Ascending aorta (tissue), 2 donors: ENCODE data around the gene F8. TPM values are rescaled to one million over a fixed set of nuclear protein-coding genes. Genes with fewer than 3 reads are reported as not detected.

ENCODE experiments used
- DNase-seq, 2 donors: peaks; one replicate each; pipeline ENCODE4 v3.0.0-alpha.2; 2019; ENCODE audit warnings: low spot score in 2 of 2
- H3K27ac ChIP-seq, 2 donors: fragments of 200-600 bp; sonication (generic); one replicate each; pipeline ENCODE4 v1.5.1; 2016 to 2017; ENCODE audit warnings: mild to moderate bottlenecking in 1 of 2
- H3K27me3 ChIP-seq: fragments of 200-600 bp; sonication (generic); one replicate; pipeline ENCODE4 v1.5.1; 2017
- H3K36me3 ChIP-seq, 2 donors: fragments of 200-600 bp; sonication (generic); one replicate each; pipeline ENCODE4 v1.5.1; 2016
- H3K4me1 ChIP-seq, 2 donors: fragments of 200-600 bp; sonication (generic); one replicate each; pipeline ENCODE4 v1.5.1; 2016 to 2017; ENCODE audit warnings: mild to moderate bottlenecking in 1 of 2
- H3K4me3 ChIP-seq, 2 donors: fragments of 200-600 bp; sonication (generic); one replicate each; pipeline ENCODE4 v1.5.1; 2016 to 2017; ENCODE audit warnings: mild to moderate bottlenecking in 1 of 2
- H3K9me3 ChIP-seq, 2 donors: fragments of 200-600 bp; sonication (generic); one replicate each; pipeline ENCODE4 v1.5.1; 2016
- CTCF ChIP-seq, 3 experiments: fragments of 200-600 bp in 2 of 3; fragments of 450-650 bp in 1 of 3; sonication (generic) in 2 of 3; IDR thresholded peaks; one replicate each; pipeline ENCODE4 v1.5.1; 2016 to 2019; ENCODE audit warnings: antibody characterized with exemption in 3 of 3, mild to moderate bottlenecking in 1 of 3, moderate library complexity in 1 of 3
- intact Hi-C: fragments of 100-400 bp; cut with DNase I; formaldehyde crosslinking; loops from one replicate; pipeline ENCODE4 v1.15.1; 2023
- total RNA-seq: library from RNA; depleted of rRNA; stranded (reverse); fragments of >200 nt; gene quantifications from one replicate; pipeline ENCODE4 v1.1.0, GENCODE V29; 2016

F8 gene
- 17.2 TPM for total RNA-seq

- intact Hi-C loops = no loop called here
- Histone ChIP-seq H3K4me3 (no peak within 1 kb of the TSS), H3K27me3 (no peaks in the 10 kb centered on the region), H3K4me1 (no peaks in the 10 kb centered on the region), H3K9me3 (no peaks in the 10 kb centered on the region), H3K27ac (no peak within 1 kb of the TSS), H3K36me3 (no peaks in the 10 kb centered on the region)
- DNase-seq = no peak
- TF ChIP-seq CTCF (IDR thresholded peaks at IDR 0.05) = no peak
Observed at GRCh38 chrX:155022585-155022984, at the start of gene F8. TSS of gene F8 (minus strand) at chrX:155022723. CDS start at chrX:155022552, 171 bp downstream.

- intact Hi-C loops = loop anchor here (1.0 to 10.0 kb wide), 3 partner anchors 45 to 673 kb away; partner anchors contain the start of genes FUNDC2 and VBP1
- no peak for TF ChIP-seq CTCF (IDR thresholded peaks at IDR 0.05)
- Histone ChIP-seq H3K36me3 (no peaks in the 10 kb centered on the region), H3K4me3 (peak overlapping the region; percentile 60 to 64), H3K27me3 (no peaks in the 10 kb centered on the region), H3K27ac (peak overlapping the region; percentile 68 to 72), H3K9me3 (no peaks in the 10 kb centered on the region), H3K4me1 (no peaks in the 10 kb centered on the region)
- DNase-seq = no peak
Observed at GRCh38 chrX:155071694-155072280, 49.3 kb upstream of the F8 start.

GRCh38 chrX:155070975-155071693 is 48.6 kb upstream of the F8 start, which contains the start of the genes BRCC3, CMC4 and MTCP1:
TSS of gene BRCC3 (plus strand) at chrX:155071508. CDS start at chrX:155071528, 20 bp downstream.
TSS of gene CMC4 (minus strand) at chrX:155071136. CDS start at chrX:155064023, 7,113 bp downstream.
TSS of gene MTCP1 (minus strand) at chrX:155071136. CDS start at chrX:155066010, 5,126 bp downstream.
- H3K4me1 ChIP-seq = no peaks in the 10 kb centered on the region
- peak; percentile 28 to 84 for DNase-seq
- peak within 1 kb of the TSS; percentile 60 to 64 for H3K4me3 ChIP-seq
- intact Hi-C loops = loop anchor here (1.0 to 10.0 kb wide), 3 partner anchors 45 to 674 kb away; partner anchors contain the start of genes FUNDC2 and VBP1
- H3K27ac ChIP-seq = peak within 1 kb of the TSS; percentile 88 to 93
- H3K9me3 ChIP-seq = no peaks in the 10 kb centered on the region
- H3K27me3 ChIP-seq = no peaks in the 10 kb centered on the region
- no peak for TF ChIP-seq CTCF (IDR thresholded peaks at IDR 0.05)
- H3K36me3 ChIP-seq = no peaks in the 10 kb centered on the region

GRCh38 chrX:155070663-155070974 is 48.1 kb upstream of the F8 start:
- H3K9me3 ChIP-seq = no peaks in the 10 kb centered on the region
- H3K4me1 ChIP-seq = no peaks in the 10 kb centered on the region
- intact Hi-C loops = loop anchor here (5.0 to 10.0 kb wide), 2 partner anchors 147 to 674 kb away; partner anchors contain the start of gene VBP1
- no peaks in the 10 kb centered on the region for H3K27me3 ChIP-seq
- no peak for TF ChIP-seq CTCF (IDR thresholded peaks at IDR 0.05)
- H3K36me3 ChIP-seq = no peaks in the 10 kb centered on the region
- no peak for DNase-seq
- peak overlapping the region; percentile 88 to 93 for H3K27ac ChIP-seq
- peak overlapping the region; percentile 60 to 64 for H3K4me3 ChIP-seq

- no peaks in the 10 kb centered on the region for H3K27me3 ChIP-seq
- H3K9me3 ChIP-seq = no peaks in the 10 kb centered on the region
- H3K4me1 ChIP-seq = no peaks in the 10 kb centered on the region
- intact Hi-C loops = loop anchor here (5.0 to 10.0 kb wide), 2 partner anchors 147 to 675 kb away; partner anchors contain the start of gene VBP1
- H3K4me3 ChIP-seq = peak overlapping the region; percentile 60 to 64
- no peaks in the 10 kb centered on the region for H3K36me3 ChIP-seq
- peak overlapping the region; percentile 88 to 93 for H3K27ac ChIP-seq
- DNase-seq = no peak
- TF ChIP-seq CTCF (IDR thresholded peaks at IDR 0.05) = no peak
Observed at GRCh38 chrX:155070038-155070437, 47.5 kb upstream of the F8 start.
